HEK293 (cell line): ENCODE data around the gene CAPRIN2.
A peak's percentile ranks its signal among the peaks of the same experiment; 100 is the strongest.

Source experiments
- CTCF ChIA-PET: fragments of 350-600 bp; formaldehyde crosslinking; extraction: SDS; loops from one replicate; lab custom pipeline; 2021; ENCODE audit warnings: antibody characterized with exemption; lab: Yijun Ruan, JAX
- POLR2A ChIA-PET: fragments of 300-600 bp; formaldehyde crosslinking; extraction: SDS; loops from one replicate; lab custom pipeline; 2020; ENCODE audit warnings: antibody characterized with exemption, inconsistent platforms; lab: Yijun Ruan, JAX
- H3K27ac ChIP-seq: fragments of 200-500 bp; sonication (Bioruptor generic); 2 replicates; pipeline ENCODE4 v1.5.1; 2014; ENCODE audit warnings: low read depth, low read length, control low read depth, inconsistent platforms; ENCODE audit errors: extremely low read depth
- H3K36me3 ChIP-seq, 2 experiments: fragments of 200-500 bp in 1 of 2; sonication (Bioruptor generic) in 1 of 2; 1 replicate in 1 of 2; 2 replicates in 1 of 2; pipeline ENCODE4 v1.5.1; 2014 to 2017; ENCODE audit warnings: inconsistent platforms in 2 of 2, low read length in 2 of 2; ENCODE audit not compliant: control insufficient read depth in 2 of 2, insufficient read depth in 1 of 2
- H3K4me1 ChIP-seq: fragments of 200-500 bp; sonication (Bioruptor generic); 2 replicates; pipeline ENCODE4 v1.5.1; 2014; ENCODE audit warnings: mild to moderate bottlenecking, low read length, inconsistent platforms; ENCODE audit not compliant: control insufficient read depth, insufficient read depth
- H3K4me3 ChIP-seq: 2 replicates; pipeline ENCODE4 v1.5.1; 2011; ENCODE audit warnings: low read depth, mild to moderate bottlenecking, control low read depth, low read length, moderate library complexity
- H3K9me3 ChIP-seq: fragments of 200-500 bp; sonication (Bioruptor generic); 2 replicates; pipeline ENCODE4 v1.5.1; 2014; ENCODE audit warnings: low read depth, low read length, inconsistent platforms; ENCODE audit not compliant: control insufficient read depth, insufficient read depth
- AEBP2 ChIP-seq: fragments of 450-650 bp; formaldehyde crosslinking; IDR thresholded peaks from 2 replicates; pipeline ENCODE4 v1.5.1; 2016; ENCODE audit warnings: missing biosample characterization, missing genetic modification characterization, borderline replicate concordance
- PRDM1 ChIP-seq: fragments of 450-650 bp; formaldehyde crosslinking; IDR thresholded peaks from 2 replicates; pipeline ENCODE4; 2016; ENCODE audit warnings: missing biosample characterization, missing genetic modification characterization
- ZBTB7A ChIP-seq: fragments of 450-650 bp; formaldehyde crosslinking; IDR thresholded peaks from 2 replicates; pipeline ENCODE4 v1.5.1; 2016; ENCODE audit warnings: low read depth, missing biosample characterization, missing genetic modification characterization
- ZFP3 ChIP-seq: fragments of 450-650 bp; formaldehyde crosslinking; IDR thresholded peaks from 2 replicates; pipeline ENCODE4 v1.5.1; 2016; ENCODE audit warnings: low read depth, missing biosample characterization, missing genetic modification characterization
- ZNF10 ChIP-seq: fragments of 450-650 bp; formaldehyde crosslinking; IDR thresholded peaks from 2 replicates; pipeline ENCODE4 v1.5.1; 2017; ENCODE audit warnings: missing biosample characterization, missing genetic modification characterization
- ZNF19 ChIP-seq: fragments of 450-650 bp; formaldehyde crosslinking; IDR thresholded peaks from 2 replicates; pipeline ENCODE4; 2016; ENCODE audit warnings: missing biosample characterization, missing genetic modification characterization, low read depth
- ZNF292 ChIP-seq: fragments of 450-650 bp; formaldehyde crosslinking; IDR thresholded peaks from 2 replicates; pipeline ENCODE4 v1.5.1; 2016; ENCODE audit warnings: low read depth, missing biosample characterization, missing genetic modification characterization, borderline replicate concordance
- ZNF302 ChIP-seq: fragments of 450-650 bp; formaldehyde crosslinking; IDR thresholded peaks from 2 replicates; pipeline ENCODE4 v1.5.1; 2016; ENCODE audit warnings: missing biosample characterization, missing genetic modification characterization, low read depth
- ZNF324 ChIP-seq: fragments of 450-650 bp; formaldehyde crosslinking; IDR thresholded peaks from 2 replicates; pipeline ENCODE4 v1.5.1; 2016; ENCODE audit warnings: missing biosample characterization, missing genetic modification characterization
- ZNF354C ChIP-seq: fragments of 450-650 bp; formaldehyde crosslinking; IDR thresholded peaks from 2 replicates; pipeline ENCODE4 v1.5.1; 2016; ENCODE audit warnings: missing biosample characterization, missing genetic modification characterization, low read depth, borderline replicate concordance
- ZNF366 ChIP-seq: fragments of 450-650 bp; formaldehyde crosslinking; conservative IDR thresholded peaks from 2 replicates; pipeline ENCODE4 v1.5.1; 2016; ENCODE audit warnings: missing biosample characterization, missing genetic modification characterization
- ZNF398 ChIP-seq: fragments of 450-650 bp; formaldehyde crosslinking; IDR thresholded peaks from 2 replicates; pipeline ENCODE4 v1.5.1; 2017; ENCODE audit warnings: missing biosample characterization, missing genetic modification characterization
- ZNF518A ChIP-seq: fragments of 450-650 bp; formaldehyde crosslinking; conservative IDR thresholded peaks from 2 replicates; pipeline ENCODE4 v1.5.1; 2016; ENCODE audit warnings: low read depth, missing biosample characterization, missing genetic modification characterization
- ZNF558 ChIP-seq: fragments of 450-650 bp; formaldehyde crosslinking; IDR thresholded peaks from 2 replicates; pipeline ENCODE4 v1.5.1; 2016; ENCODE audit warnings: missing biosample characterization, missing genetic modification characterization
- ZNF585B ChIP-seq: fragments of 450-650 bp; formaldehyde crosslinking; IDR thresholded peaks from 2 replicates; pipeline ENCODE4 v1.5.1; 2016; ENCODE audit warnings: missing biosample characterization, missing genetic modification characterization
- ZNF596 ChIP-seq: fragments of 450-650 bp; IDR thresholded peaks from 2 replicates; pipeline ENCODE4 v1.5.0; 2018; ENCODE audit warnings: missing biosample characterization, mild to moderate bottlenecking, missing genetic modification characterization, moderate library complexity
- ZNF621 ChIP-seq: fragments of 450-650 bp; formaldehyde crosslinking; IDR thresholded peaks from 2 replicates; pipeline ENCODE4 v1.5.1; 2017; ENCODE audit warnings: missing biosample characterization, missing genetic modification characterization
- ZNF660 ChIP-seq: fragments of 450-650 bp; IDR thresholded peaks from 2 replicates; pipeline ENCODE4 v1.5.1; 2018; ENCODE audit warnings: missing biosample characterization, mild to moderate bottlenecking, missing genetic modification characterization
- ZNF76 ChIP-seq: fragments of 450-650 bp; formaldehyde crosslinking; IDR thresholded peaks from 2 replicates; pipeline ENCODE4; 2016; ENCODE audit warnings: low read depth, missing biosample characterization, missing genetic modification characterization, borderline replicate concordance
- TF ChIP-seq, protein P1 (sequence below): fragments of 450-650 bp; formaldehyde crosslinking; IDR thresholded peaks from 2 replicates; pipeline ENCODE4 v1.5.1; 2017; ENCODE audit warnings: missing biosample characterization, missing genetic modification characterization
- TF ChIP-seq, protein P2 (sequence below): fragments of 450-650 bp; formaldehyde crosslinking; IDR thresholded peaks from 2 replicates; pipeline ENCODE4 v1.5.1; 2016; ENCODE audit warnings: missing biosample characterization, missing genetic modification characterization

CAPRIN2 gene

DNA sequence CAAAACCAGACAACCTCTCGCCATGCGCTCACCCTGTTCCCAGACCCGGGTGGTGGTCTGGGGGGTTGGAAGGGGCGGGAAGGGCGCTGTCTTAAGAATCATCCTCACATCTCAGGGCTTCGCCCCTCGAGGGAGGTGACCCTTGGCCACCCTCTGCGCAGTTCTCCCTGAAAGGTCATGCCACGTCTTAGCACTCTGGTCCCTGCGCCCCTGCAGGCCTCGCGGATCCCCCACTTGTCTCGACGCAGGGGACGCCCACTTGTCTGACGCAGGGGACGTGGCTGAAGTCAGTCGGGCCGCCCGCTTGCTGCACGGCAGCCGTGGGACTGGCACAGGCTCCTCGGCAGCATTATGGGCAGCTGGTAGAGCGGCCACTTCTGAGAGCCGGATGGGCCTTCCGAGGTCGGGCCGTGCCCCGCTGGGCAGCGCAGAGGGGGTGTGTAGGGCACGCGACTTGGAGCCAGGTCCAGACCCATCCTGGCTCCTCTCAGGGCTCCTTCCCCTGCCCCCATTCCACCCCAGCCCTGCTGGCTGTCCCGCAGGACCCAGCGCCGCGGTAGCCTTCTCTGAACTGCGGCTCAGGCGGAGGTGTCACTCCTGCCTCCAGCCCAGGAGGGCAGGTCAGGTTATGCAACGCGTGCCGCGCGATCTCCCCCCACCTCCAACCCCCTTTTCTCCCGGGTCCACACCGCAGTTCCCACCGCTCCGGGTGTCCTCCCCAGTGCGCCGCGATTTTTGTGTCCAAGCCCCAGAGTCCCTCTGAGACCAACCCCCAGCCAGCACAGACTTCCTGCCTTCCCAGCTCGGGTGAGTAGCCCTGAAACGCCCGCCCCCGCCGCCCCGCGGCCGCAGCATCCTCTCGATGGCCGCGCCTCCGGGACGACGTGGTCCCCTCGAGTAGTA lies 40.9 kb upstream of the CAPRIN2 start (continued):
- TF ChIP-seq ZBTB7A (tag by site-specific recombination), result 0 out of 2 replicates have a peak, but pooled peaks have one; percentile 35
- no peak for TF ChIP-seq ZNF585B
- TF ChIP-seq ZNF354C (tag by site-specific recombination), result no peak
- no peak for TF ChIP-seq ZNF19 (tag by site-specific recombination)
- TF ChIP-seq ZNF596 (tag by site-specific recombination), result no peak
- no peak for TF ChIP-seq ZNF324
- no peak for TF ChIP-seq ZNF621 (tag by site-specific recombination)
- peak; percentile 71; the same call in 1 of the 2 replicates for TF ChIP-seq ZNF76
- no peak for TF ChIP-seq ZNF302 (tag by site-specific recombination)
- no peak for TF ChIP-seq PRDM1 (tag by site-specific recombination)
- TF ChIP-seq ZFP3 (tag by site-specific recombination), result no peak
- 0 out of 2 replicates have a peak, but pooled peaks have one; percentile 10 for TF ChIP-seq ZNF518A (tag by site-specific recombination)
- TF ChIP-seq, protein P1, sequence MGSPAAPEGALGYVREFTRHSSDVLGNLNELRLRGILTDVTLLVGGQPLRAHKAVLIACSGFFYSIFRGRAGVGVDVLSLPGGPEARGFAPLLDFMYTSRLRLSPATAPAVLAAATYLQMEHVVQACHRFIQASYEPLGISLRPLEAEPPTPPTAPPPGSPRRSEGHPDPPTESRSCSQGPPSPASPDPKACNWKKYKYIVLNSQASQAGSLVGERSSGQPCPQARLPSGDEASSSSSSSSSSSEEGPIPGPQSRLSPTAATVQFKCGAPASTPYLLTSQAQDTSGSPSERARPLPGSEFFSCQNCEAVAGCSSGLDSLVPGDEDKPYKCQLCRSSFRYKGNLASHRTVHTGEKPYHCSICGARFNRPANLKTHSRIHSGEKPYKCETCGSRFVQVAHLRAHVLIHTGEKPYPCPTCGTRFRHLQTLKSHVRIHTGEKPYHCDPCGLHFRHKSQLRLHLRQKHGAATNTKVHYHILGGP (tag by site-specific recombination), result no peak
- TF ChIP-seq ZNF398 (tag by site-specific recombination), result peak; percentile 91
- TF ChIP-seq ZNF292, result no peak
- TF ChIP-seq, all 188 proteins: peak for 47

GRCh38 chr12:30794591-30795409 lies 40.0 kb upstream of the CAPRIN2 start:
- no peaks in the 10 kb centered on the region for H3K9me3 ChIP-seq
- no peaks in the 10 kb centered on the region for H3K36me3 ChIP-seq
- H3K27ac ChIP-seq, result peak overlapping the region; percentile 83; the same call in 1 of the 2 replicates
- CTCF ChIA-PET, result no interaction called here
- POLR2A ChIA-PET, result interaction anchor here (0.6 to 2.9 kb wide), 2 partner anchors 41 to 69 kb away, joined by 3 to 33 read pairs; partner anchors contain the start of gene CAPRIN2
- H3K4me3 ChIP-seq, result peak overlapping the region; percentile 58
- H3K4me1 ChIP-seq, result peaks cover 4% of the 10 kb centered on the region; the same call in 1 of the 2 replicates
- TF ChIP-seq, protein P2, sequence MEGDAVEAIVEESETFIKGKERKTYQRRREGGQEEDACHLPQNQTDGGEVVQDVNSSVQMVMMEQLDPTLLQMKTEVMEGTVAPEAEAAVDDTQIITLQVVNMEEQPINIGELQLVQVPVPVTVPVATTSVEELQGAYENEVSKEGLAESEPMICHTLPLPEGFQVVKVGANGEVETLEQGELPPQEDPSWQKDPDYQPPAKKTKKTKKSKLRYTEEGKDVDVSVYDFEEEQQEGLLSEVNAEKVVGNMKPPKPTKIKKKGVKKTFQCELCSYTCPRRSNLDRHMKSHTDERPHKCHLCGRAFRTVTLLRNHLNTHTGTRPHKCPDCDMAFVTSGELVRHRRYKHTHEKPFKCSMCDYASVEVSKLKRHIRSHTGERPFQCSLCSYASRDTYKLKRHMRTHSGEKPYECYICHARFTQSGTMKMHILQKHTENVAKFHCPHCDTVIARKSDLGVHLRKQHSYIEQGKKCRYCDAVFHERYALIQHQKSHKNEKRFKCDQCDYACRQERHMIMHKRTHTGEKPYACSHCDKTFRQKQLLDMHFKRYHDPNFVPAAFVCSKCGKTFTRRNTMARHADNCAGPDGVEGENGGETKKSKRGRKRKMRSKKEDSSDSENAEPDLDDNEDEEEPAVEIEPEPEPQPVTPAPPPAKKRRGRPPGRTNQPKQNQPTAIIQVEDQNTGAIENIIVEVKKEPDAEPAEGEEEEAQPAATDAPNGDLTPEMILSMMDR (tag by site-specific recombination), result no peak
- no peak for TF ChIP-seq ZNF10 (tag by site-specific recombination)
- TF ChIP-seq ZNF366, result peak; percentile 86
- TF ChIP-seq ZNF660 (tag by site-specific recombination), result 0 out of 2 replicates have a peak, but pooled peaks have one; percentile 18
- no peak for TF ChIP-seq AEBP2 (tag by site-specific recombination)
- no peak for TF ChIP-seq ZNF558
